ENCODE results near the gene NID2.

NID2 gene

GRCh38 chr14:52082903-52083302 is 14.0 kb upstream of the NID2 start:
- Histone ChIP-seq H3K27ac (no peak overlapping the region), H3K4me3 (no peak overlapping the region), H3K27me3 (no peaks in the 10 kb centered on the region), H3K9me3 (peaks cover 0 to 7% (median 7%) of the 10 kb centered on the region in 3 donors), H3K4me1 (peaks cover 0 to 11% (median 0%) of the 10 kb centered on the region in 4 donors), H3K36me3 (no peaks in the 10 kb centered on the region)
- TF ChIP-seq CTCF (IDR thresholded peaks at IDR 0.05) = no peak
- intact Hi-C loops (cut with DNase I; ENCODE audit: low total_unique reads) = no loop called here
- no peak for DNase-seq

GRCh38 chr14:52081964-52082363 is 13.1 kb upstream of the NID2 start:
- peaks cover 0 to 19% (median 2%) of the 10 kb centered on the region in 4 donors for H3K4me1 ChIP-seq

DNA sequence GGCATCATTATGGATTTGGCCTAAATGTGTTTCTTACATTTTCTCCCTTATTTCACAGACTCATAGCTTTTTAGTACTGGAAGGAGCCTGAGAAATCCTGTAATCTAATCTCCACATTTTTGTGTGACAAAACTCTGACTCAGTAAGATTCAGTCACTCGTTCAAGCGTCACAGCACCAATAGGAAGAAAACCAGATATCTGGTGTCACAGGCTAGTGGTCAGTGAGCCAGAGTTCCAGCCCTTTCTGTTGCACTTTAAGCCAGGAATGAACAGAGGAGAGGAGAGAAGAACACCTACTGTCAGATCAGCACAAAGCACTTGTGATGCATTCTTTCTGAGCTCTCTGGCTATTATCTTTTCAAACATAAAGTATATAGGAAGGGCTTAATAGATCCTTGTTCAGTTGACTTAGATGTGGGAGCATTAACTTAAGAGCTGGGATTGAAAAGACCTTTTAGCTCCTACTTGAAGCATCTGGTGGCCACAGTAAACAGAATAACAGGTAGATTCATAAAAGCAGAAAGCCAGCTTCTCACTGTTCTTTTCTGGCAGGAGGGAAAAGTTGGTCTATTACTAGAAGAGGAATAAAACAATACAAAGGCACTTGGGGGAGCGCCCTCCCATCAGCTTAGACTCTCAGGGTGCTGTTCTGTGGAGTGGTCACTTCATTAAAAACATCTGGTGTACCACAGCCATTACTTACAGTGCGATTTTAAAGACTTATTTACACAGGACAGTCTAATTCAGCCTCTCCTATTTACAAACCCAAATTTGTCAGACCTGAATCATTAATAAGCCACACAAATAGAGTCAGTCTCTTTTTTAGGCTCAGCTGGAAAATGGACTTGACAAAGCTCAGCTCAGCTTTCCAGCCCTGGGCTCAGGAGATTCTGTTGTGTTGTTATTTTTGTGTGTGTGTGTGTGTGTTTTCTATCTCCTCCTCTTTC is 12.2 kb upstream of the NID2 start:
- H3K4me3 ChIP-seq = no peak overlapping the region
- no peak overlapping the region for H3K27ac ChIP-seq
- no peak for TF ChIP-seq CTCF (IDR thresholded peaks at IDR 0.05)
- peaks cover 0 to 27% (median 8%) of the 10 kb centered on the region in 4 donors for H3K4me1 ChIP-seq
- H3K9me3 ChIP-seq = peaks cover 0 to 7% (median 7%) of the 10 kb centered on the region in 3 donors
- DNase-seq = no peak
- no peaks in the 10 kb centered on the region for H3K36me3 ChIP-seq
- intact Hi-C loops (cut with DNase I; ENCODE audit: low total_unique reads) = no loop called here
- no peaks in the 10 kb centered on the region for H3K27me3 ChIP-seq

More at GRCh38 chr14:52081964-52082363, 13.1 kb upstream of the NID2 start:
- intact Hi-C loops (cut with DNase I; ENCODE audit: low total_unique reads) = no loop called here
- H3K36me3 ChIP-seq = no peaks in the 10 kb centered on the region
- H3K9me3 ChIP-seq = peaks cover 0 to 7% (median 7%) of the 10 kb centered on the region in 3 donors
- H3K27ac ChIP-seq = no peak overlapping the region
- H3K27me3 ChIP-seq = no peaks in the 10 kb centered on the region
- no peak for TF ChIP-seq CTCF (IDR thresholded peaks at IDR 0.05)
- no peak overlapping the region for H3K4me3 ChIP-seq
- DNase-seq = no peak

DNA sequence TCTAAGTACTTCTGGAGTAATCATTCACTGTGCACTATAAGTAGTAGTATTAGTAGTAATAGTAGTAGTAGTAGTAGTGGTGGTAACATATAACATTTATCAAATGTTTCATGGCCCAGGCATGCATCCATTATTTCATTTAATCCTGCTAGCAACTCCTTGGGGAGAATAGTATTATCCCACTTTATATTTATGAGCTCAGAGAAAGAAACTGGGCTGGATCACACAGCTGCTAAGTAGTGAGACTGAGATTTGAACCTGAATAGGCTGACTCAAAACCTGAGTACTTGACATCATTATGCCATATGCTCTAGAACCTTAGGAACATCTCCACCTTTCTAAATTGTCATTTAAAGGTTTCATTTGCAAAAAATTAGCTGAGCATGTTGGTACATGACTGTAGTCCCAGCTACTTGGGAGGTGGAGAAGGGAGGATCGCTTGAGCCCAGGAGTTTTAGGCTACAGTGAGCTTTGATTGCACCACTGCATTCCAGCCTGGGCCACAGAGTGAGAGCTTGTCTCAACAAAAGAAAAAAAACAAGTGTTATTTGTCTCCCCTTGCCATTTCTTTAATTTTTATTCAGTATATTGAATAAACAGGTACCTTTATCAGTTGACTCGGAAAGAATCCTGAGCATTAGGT is 11.4 kb upstream of the NID2 start:
- H3K27me3 ChIP-seq = no peaks in the 10 kb centered on the region
- no peak overlapping the region for H3K4me3 ChIP-seq
- no peak overlapping the region for H3K27ac ChIP-seq
- H3K9me3 ChIP-seq = peaks cover 0 to 7% (median 7%) of the 10 kb centered on the region in 3 donors
- DNase-seq = no peak
- intact Hi-C loops (cut with DNase I; ENCODE audit: low total_unique reads) = no loop called here
- no peak for TF ChIP-seq CTCF (IDR thresholded peaks at IDR 0.05)
- peaks cover 0 to 32% (median 9%) of the 10 kb centered on the region in 4 donors for H3K4me1 ChIP-seq
- H3K36me3 ChIP-seq = no peaks in the 10 kb centered on the region

GRCh38 chr14:52079239-52079959 is 10.5 kb upstream of the NID2 start:
- Histone ChIP-seq H3K36me3 (no peaks in the 10 kb centered on the region), H3K4me1 (peaks cover 0 to 32% (median 9%) of the 10 kb centered on the region in 4 donors), H3K9me3 (peaks cover 0 to under 1% (median 0%) of the 10 kb centered on the region in 3 donors), H3K4me3 (no peak overlapping the region), H3K27me3 (no peaks in the 10 kb centered on the region), H3K27ac (no peak overlapping the region)
- intact Hi-C loops (cut with DNase I; ENCODE audit: low total_unique reads) = no loop called here
- no peak for TF ChIP-seq CTCF (IDR thresholded peaks at IDR 0.05)
- no peak for DNase-seq

Measured in tibial artery (tissue), 4 donors.